HEK293T (cell line): ENCODE results near the gene ZC3H12C.

Experiments used
- CTCF ChIA-PET: fragments of 350-600 bp; formaldehyde crosslinking; extraction: SDS; loops from one replicate; lab custom pipeline; 2021; ENCODE audit warnings: antibody characterized with exemption, inconsistent platforms; lab: Yijun Ruan, JAX
- POLR2A ChIA-PET: fragments of 350-600 bp; formaldehyde crosslinking; extraction: SDS; loops from one replicate; lab custom pipeline; 2020; ENCODE audit warnings: antibody characterized with exemption, inconsistent platforms; lab: Yijun Ruan, JAX
- DNase-seq: peaks from one replicate; pipeline ENCODE4 v3.0.0; 2012; ENCODE audit warnings: mixed read lengths; ENCODE audit errors: extremely low spot score
- ARNT ChIP-seq: fragments of 450-650 bp; IDR thresholded peaks from 2 replicates; pipeline ENCODE4 v1.6.1; 2017; ENCODE audit warnings: mild to moderate bottlenecking
- BHLHE40 ChIP-seq: fragments of 450-650 bp; IDR thresholded peaks from 2 replicates; pipeline ENCODE4 v1.6.1; 2016; ENCODE audit warnings: mild to moderate bottlenecking, moderate library complexity, borderline replicate concordance
- CTBP1 ChIP-seq: fragments of 450-650 bp; IDR thresholded peaks from 2 replicates; pipeline ENCODE4 v1.6.1; 2016; ENCODE audit warnings: borderline replicate concordance
- ELF4 ChIP-seq: fragments of 450-650 bp; IDR thresholded peaks from 2 replicates; pipeline ENCODE4 v1.6.1; 2017; ENCODE audit warnings: antibody characterized with exemption
- FOXA1 ChIP-seq: fragments of 450-650 bp; IDR thresholded peaks from 2 replicates; pipeline ENCODE4 v1.6.1; 2016; ENCODE audit warnings: mild to moderate bottlenecking
- FOXK2 ChIP-seq: fragments of 450-650 bp; IDR thresholded peaks from 2 replicates; pipeline ENCODE4 v1.6.1; 2016; ENCODE audit warnings: mild to moderate bottlenecking
- FOXM1 ChIP-seq: fragments of 450-650 bp; IDR thresholded peaks from 2 replicates; pipeline ENCODE4 v1.6.1; 2017; ENCODE audit warnings: mild to moderate bottlenecking, borderline replicate concordance
- HDGF ChIP-seq: fragments of 450-650 bp; IDR thresholded peaks from 2 replicates; pipeline ENCODE4 v1.6.1; 2017; ENCODE audit warnings: antibody characterized with exemption, borderline replicate concordance
- L3MBTL2 ChIP-seq: fragments of 450-650 bp; conservative IDR thresholded peaks from 2 replicates; pipeline ENCODE4 v1.6.1; 2016; ENCODE audit warnings: mild to moderate bottlenecking
- LEF1 ChIP-seq: fragments of 450-650 bp; IDR thresholded peaks from 2 replicates; pipeline ENCODE4 v1.6.1; 2017; ENCODE audit warnings: mild to moderate bottlenecking, borderline replicate concordance
- NFRKB ChIP-seq: fragments of 450-650 bp; IDR thresholded peaks from 2 replicates; pipeline ENCODE4 v1.6.1; 2016; ENCODE audit warnings: mild to moderate bottlenecking, moderate library complexity
- SP1 ChIP-seq: fragments of 450-650 bp; IDR thresholded peaks from 2 replicates; pipeline ENCODE4 v1.6.1; 2017
- SUZ12 ChIP-seq: fragments of 450-650 bp; IDR thresholded peaks from 2 replicates; pipeline ENCODE4 v1.6.1; 2016; ENCODE audit warnings: mild to moderate bottlenecking
- TARDBP ChIP-seq: fragments of 450-650 bp; IDR thresholded peaks from 2 replicates; pipeline ENCODE4 v1.6.1; 2016
- ZNF384 ChIP-seq: fragments of 450-650 bp; IDR thresholded peaks from 2 replicates; pipeline ENCODE4 v1.6.1; 2016
- TF ChIP-seq, protein P1 (sequence below): fragments of 450-650 bp; IDR thresholded peaks from 2 replicates; pipeline ENCODE4 v1.6.1; 2016

ZC3H12C gene

DNA sequence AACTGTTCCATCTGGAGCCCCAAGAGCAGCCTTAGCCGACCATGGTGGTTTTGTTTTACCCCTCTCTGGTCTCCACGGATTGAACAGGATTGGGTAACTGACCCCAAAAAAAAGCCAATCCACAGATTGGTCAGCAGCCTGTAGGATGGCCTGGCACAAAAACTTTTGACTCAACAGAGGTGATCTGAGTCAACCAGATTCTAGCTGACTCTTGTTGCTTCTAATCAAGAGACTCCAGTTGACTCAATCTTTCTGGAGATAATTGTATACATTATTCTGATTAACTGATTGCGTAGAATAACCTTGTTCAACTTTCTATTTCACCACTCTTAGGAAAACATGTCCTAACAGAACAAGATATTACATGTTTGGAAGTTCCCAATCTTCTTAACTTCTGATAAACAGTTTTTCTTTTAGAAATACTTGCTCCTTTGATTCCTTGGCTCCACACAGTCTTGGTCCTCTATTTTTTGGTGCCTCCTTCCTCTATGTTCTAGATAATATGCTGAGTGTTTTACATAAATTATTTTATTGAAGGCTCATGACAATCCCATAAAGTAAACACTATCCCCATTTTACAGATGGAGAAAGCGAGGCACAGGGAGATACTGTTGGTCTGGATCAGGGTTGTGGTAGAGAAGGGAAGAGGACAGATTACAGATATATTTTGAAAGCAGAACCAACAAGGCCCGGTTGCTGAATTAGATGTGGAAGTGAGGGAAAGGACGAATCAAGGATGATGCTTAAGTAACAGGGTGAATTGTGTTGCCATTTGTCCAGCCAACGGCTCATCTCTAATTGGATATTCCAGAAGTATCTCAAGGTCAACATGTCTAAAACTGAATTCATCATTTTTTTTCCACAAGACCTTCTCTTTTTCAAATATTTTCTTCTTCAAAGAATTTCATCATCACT lies 11.5 kb upstream of the ZC3H12C start:
- TF ChIP-seq ELF4 = no peak
- TF ChIP-seq ARNT = no peak
- TF ChIP-seq NFRKB = no peak
- TF ChIP-seq TARDBP = no peak
- TF ChIP-seq ZNF384 = no peak
- no peak for TF ChIP-seq SP1
- TF ChIP-seq L3MBTL2 = no peak
- no peak for TF ChIP-seq LEF1
- TF ChIP-seq, protein P1, sequence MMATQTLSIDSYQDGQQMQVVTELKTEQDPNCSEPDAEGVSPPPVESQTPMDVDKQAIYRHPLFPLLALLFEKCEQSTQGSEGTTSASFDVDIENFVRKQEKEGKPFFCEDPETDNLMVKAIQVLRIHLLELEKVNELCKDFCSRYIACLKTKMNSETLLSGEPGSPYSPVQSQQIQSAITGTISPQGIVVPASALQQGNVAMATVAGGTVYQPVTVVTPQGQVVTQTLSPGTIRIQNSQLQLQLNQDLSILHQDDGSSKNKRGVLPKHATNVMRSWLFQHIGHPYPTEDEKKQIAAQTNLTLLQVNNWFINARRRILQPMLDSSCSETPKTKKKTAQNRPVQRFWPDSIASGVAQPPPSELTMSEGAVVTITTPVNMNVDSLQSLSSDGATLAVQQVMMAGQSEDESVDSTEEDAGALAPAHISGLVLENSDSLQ = no peak
- no peak for TF ChIP-seq BHLHE40
- no peak for TF ChIP-seq FOXM1
- POLR2A ChIA-PET = interaction anchor here (1.7 kb wide), 1 partner anchor 10 kb away, joined by 9 read pairs; no protein-coding TSS in a partner anchor
- DNase-seq = no peak
- CTCF ChIA-PET = interaction anchor here (2.1 kb wide), 1 partner anchor 10 kb away, joined by 6 read pairs; no protein-coding TSS in a partner anchor

DNA sequence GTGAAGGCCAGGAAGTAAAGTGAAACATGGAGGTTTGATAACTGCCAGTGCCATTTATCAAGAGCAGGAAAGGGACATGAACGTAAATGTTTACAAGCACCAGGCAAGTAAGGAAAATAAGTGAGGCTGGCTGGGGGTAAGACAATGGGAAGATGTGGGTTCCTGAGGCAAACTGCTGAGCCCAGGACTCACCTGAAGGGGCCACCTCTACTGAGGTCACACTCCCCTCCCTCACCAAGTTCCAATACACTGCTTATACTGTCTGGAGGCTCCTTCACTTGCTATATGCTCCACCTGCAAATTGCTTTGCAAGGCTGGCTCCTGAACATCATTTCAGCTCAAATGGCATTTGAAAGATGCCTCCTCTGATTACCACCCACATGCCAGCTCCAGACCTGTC lies 10.3 kb upstream of the ZC3H12C start:
- DNase-seq = no peak
- CTCF ChIA-PET = interaction anchor here (2.1 kb wide), 1 partner anchor 9 kb away, joined by 6 read pairs; no protein-coding TSS in a partner anchor
- POLR2A ChIA-PET = interaction anchor here (1.7 kb wide), 1 partner anchor 9 kb away, joined by 9 read pairs; no protein-coding TSS in a partner anchor
- TF ChIP-seq FOXM1 (no peak), FOXK2 (no peak), ZNF384 (no peak), BHLHE40 (no peak), L3MBTL2 (no peak)

DNA sequence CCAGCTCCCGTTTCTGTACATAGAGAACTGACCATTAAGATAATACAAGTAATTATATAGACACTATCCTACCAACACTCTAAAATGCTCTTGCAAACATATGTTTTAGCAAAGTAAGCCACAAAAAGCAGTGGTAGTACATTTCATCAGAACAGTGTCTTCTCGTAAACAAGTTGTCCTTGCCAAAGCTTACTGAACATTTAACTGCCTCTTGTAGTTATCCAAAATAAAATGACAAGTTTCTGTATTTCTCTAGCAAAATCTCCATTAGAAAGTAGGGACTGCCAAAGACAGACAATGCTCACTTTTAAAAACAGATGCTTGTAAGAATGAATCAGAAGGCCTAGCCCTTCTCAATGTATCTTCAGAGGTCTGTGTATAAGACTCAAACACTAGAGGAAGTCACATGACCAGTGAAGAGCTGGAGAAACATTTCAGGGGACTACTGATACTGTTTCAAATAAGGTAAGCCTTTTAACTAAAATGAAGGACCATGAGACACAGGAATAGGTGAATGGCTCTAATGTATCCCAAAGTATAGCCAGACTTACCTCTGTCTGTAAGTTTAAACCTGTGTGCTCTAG lies 7.8 kb upstream of the ZC3H12C start:
- CTCF ChIA-PET = no interaction called here

DNA sequence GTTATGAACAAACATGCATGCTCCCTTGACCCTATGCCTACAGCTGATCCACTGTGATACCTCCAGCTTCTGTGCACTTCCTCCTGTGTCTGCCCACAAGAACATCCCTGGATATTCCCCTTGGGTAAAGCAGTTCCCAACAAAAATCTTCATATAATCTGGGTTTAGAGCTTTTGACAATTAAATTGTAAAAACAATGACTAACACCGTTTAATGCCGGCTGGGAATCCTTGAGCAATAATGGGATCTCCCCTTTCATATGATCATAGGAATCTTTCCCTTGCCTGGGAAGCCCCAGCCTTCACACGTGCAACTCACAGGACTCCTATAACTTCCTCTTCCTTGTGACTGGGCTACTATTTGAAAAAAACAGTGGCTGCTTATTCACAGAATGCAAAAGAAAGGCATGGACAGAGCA lies 6.3 kb upstream of the ZC3H12C start:
- no peak for DNase-seq
- ChIA-PET CTCF (no interaction called here), POLR2A (no interaction called here)
- TF ChIP-seq FOXK2 (no peak), SP1 (no peak), NFRKB (no peak), LEF1 (no peak), ZNF384 (no peak), ELF4 (no peak), FOXA1 (no peak), HDGF (no peak), ARNT (no peak), L3MBTL2 (no peak), BHLHE40 (no peak), CTBP1 (no peak), SUZ12 (no peak), FOXM1 (no peak), TARDBP (no peak)

More for the DNA sequence above, 7.8 kb upstream of the ZC3H12C start:
- DNase-seq = no peak
- TF ChIP-seq NFRKB (no peak), ARNT (no peak), L3MBTL2 (no peak), ELF4 (no peak), SP1 (no peak), ZNF384 (no peak), FOXM1 (no peak), FOXK2 (no peak), CTBP1 (no peak), FOXA1 (no peak), SUZ12 (no peak), HDGF (no peak), BHLHE40 (no peak), TARDBP (no peak), LEF1 (no peak)
- TF ChIP-seq, protein P1 = no peak
- POLR2A ChIA-PET = no interaction called here

DNA sequence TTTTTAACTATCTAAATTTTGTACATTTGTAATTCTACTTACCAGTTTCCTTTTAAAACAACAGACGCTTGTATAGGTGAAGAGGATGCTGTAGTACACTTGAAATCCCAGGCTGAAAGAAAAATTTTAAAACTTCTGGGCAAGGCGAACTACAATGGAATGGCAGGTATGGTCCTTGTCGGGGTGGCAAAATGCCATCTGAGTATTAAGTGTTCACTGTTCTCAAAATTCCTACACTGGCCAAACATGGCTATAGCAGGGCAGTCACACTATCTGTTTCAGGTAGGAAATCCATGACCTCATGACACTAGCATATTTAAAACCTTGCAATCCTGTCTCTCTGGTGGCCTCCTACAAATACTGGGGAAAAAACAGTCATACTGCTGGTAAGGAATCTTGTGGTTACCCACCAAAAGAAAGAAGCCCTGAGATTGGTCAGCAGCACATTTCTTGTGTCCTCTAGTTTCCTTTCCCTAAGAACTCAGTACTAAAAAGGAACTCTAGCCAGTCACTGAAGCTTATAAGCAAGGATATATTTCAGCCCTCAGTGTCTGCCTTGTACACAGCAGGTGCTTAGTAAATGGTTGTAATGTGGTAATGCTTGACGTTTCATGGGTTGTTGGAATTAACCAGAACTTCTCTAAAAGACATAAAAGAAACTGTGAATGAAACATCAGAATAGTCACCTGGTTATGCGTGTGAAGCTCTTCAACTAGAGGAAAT lies 5.2 kb upstream of the ZC3H12C start:
- DNase-seq = no peak
- CTCF ChIA-PET = no interaction called here

More for the DNA sequence above, 5.2 kb upstream of the ZC3H12C start:
- POLR2A ChIA-PET = no interaction called here
- TF ChIP-seq HDGF (no peak), SUZ12 (no peak), CTBP1 (no peak), SP1 (no peak), FOXA1 (no peak), FOXM1 (no peak), LEF1 (no peak), ZNF384 (no peak), FOXK2 (no peak), TARDBP (no peak), NFRKB (no peak), L3MBTL2 (no peak), BHLHE40 (no peak), ARNT (no peak), ELF4 (no peak)
- TF ChIP-seq, protein P1 = no peak
